IPS-20b (cell line): Measurements from ENCODE around the gene CHMP2A.

Experiments
- H3K27ac ChIP-seq: one replicate; pipeline ENCODE4 v1.5.1; 2013; ENCODE audit warnings: low read length
- H3K27me3 ChIP-seq: 2 replicates; pipeline ENCODE4 v1.6.1; 2013; ENCODE audit warnings: mild to moderate bottlenecking, low read length, inconsistent platforms; ENCODE audit not compliant: insufficient read depth
- H3K36me3 ChIP-seq: 2 replicates; pipeline ENCODE4 v1.6.1; 2013; ENCODE audit warnings: low read depth, mild to moderate bottlenecking, inconsistent platforms, low read length, moderate library complexity; ENCODE audit not compliant: insufficient read depth
- H3K4me1 ChIP-seq: 2 replicates; pipeline ENCODE4 v1.6.1; 2013; ENCODE audit warnings: mild to moderate bottlenecking, control low read depth, inconsistent platforms, low read length, moderate library complexity; ENCODE audit not compliant: insufficient read depth
- H3K4me3 ChIP-seq: 2 replicates; pipeline ENCODE4 v1.5.1; 2013; ENCODE audit warnings: mild to moderate bottlenecking, low read length, inconsistent platforms
- H3K9ac ChIP-seq: 2 replicates; pipeline ENCODE4 v1.6.1; 2013; ENCODE audit warnings: low read depth, mild to moderate bottlenecking, inconsistent platforms, low read length, moderate library complexity
- H3K9me3 ChIP-seq: 2 replicates; pipeline ENCODE4 v1.6.1; 2013; ENCODE audit warnings: mild to moderate bottlenecking, low read depth, low read length, inconsistent platforms; ENCODE audit not compliant: insufficient read depth

The CHMP2A gene

GRCh38 chr19:58575183-58576041, 20.5 kb upstream of the CHMP2A start:
- Histone ChIP-seq H3K27ac (peak overlapping the region; percentile 69), H3K4me1 (peaks cover 4% of the 10 kb centered on the region; the same call in 1 of the 2 replicates), H3K9me3 (no peaks in the 10 kb centered on the region), H3K36me3 (peaks cover 5% of the 10 kb centered on the region; the same call in 1 of the 2 replicates), H3K9ac (peak overlapping the region; percentile 87; the same call in 1 of the 2 replicates), H3K4me3 (peak overlapping the region; percentile 91), H3K27me3 (no peaks in the 10 kb centered on the region)

- H3K9ac ChIP-seq, result peak overlapping the region; percentile 63; the same call in 1 of the 2 replicates
- no peaks in the 10 kb centered on the region for H3K9me3 ChIP-seq
- H3K4me3 ChIP-seq, result peak overlapping the region; percentile 89
- no peak overlapping the region for H3K27ac ChIP-seq
- H3K36me3 ChIP-seq, result peaks cover 18% of the 10 kb centered on the region
- peaks cover 4% of the 10 kb centered on the region; the same call in 1 of the 2 replicates for H3K4me1 ChIP-seq
- no peaks in the 10 kb centered on the region for H3K27me3 ChIP-seq
Measured at GRCh38 chr19:58573658-58574164, 18.8 kb upstream of the CHMP2A start.

- H3K4me1 ChIP-seq, result peaks cover 4% of the 10 kb centered on the region; the same call in 1 of the 2 replicates
- H3K9me3 ChIP-seq, result no peaks in the 10 kb centered on the region
- H3K9ac ChIP-seq, result peak within 1 kb of the TSS; percentile 94
- H3K36me3 ChIP-seq, result peaks cover 22% of the 10 kb centered on the region
- peak within 1 kb of the TSS; percentile 89 for H3K4me3 ChIP-seq
- H3K27ac ChIP-seq, result peak within 1 kb of the TSS; percentile 95
- H3K27me3 ChIP-seq, result no peaks in the 10 kb centered on the region
Measured at GRCh38 chr19:58572818-58573657, 18.1 kb upstream of the CHMP2A start, which contains the start of gene MZF1. MZF1 (minus strand) TSS chr19:58573335; CDS start chr19:58571389, 1,946 bp downstream.

DNA sequence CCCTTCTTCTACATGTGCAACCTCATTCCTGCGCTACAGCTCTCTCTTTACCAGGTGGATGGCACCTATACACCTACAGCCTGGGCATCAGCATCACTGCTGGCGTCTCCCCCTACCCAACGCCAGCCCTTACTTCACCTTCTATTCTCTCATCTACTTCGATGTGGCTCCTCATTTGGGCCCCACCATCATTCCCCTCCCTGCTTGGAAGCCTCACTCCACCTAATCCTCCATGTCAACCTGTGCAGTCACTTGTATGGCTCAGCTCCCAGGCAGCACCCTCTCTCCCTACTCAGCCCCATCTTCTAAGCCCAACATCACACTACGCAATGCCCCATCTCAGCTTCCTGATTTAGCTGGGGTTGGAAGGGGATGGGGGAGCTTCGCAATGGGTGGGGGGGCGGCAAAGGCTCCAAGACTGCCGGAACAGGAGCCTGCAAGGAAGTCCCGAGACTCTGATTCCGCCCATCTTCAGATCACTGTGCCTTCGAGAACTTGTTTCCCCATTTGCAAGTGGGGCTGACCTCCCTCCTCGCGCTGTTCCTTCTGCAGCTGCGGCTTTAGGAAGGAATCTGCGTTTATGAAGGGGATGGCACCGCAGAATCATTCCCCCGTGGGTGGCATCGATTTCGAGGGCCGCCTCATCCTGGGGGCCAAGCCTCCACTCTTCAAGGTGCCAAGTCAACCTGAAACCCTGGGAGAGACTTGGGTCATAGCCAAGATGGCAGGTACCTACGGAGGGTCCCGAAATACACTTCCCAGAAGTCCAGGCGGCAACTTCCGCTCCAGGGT, 17.3 kb upstream of the CHMP2A start:
- peaks cover 4% of the 10 kb centered on the region; the same call in 1 of the 2 replicates for H3K4me1 ChIP-seq
- H3K9ac ChIP-seq, result peak overlapping the region; percentile 94; the same call in 1 of the 2 replicates
- H3K4me3 ChIP-seq, result peak overlapping the region; percentile 89
- H3K27ac ChIP-seq, result peak overlapping the region; percentile 78
- H3K27me3 ChIP-seq, result no peaks in the 10 kb centered on the region
- peaks cover 24% of the 10 kb centered on the region for H3K36me3 ChIP-seq
- H3K9me3 ChIP-seq, result no peaks in the 10 kb centered on the region

DNA sequence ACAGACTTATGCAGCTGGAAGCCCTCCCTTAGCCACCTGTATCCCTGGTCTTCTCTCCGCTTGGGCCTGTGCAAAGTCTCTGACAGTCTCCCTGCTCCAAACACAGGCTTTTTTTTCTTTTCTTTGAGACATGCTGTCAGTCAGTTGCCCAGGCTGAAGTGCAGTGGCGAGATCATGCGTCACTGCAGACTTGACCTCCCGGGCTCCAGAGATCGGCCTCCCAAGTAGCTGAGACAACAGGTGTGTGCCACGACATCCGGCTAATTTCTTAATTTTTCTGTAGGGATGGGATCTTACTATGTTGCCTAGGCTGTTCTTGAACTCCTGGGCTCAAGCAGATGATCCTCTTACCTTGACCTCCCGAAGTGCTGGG, 16.7 kb upstream of the CHMP2A start:
- Histone ChIP-seq H3K4me3 (no peak overlapping the region), H3K36me3 (peaks cover 26% of the 10 kb centered on the region), H3K27me3 (no peaks in the 10 kb centered on the region), H3K27ac (no peak overlapping the region), H3K9ac (no peak overlapping the region), H3K9me3 (no peaks in the 10 kb centered on the region), H3K4me1 (peaks cover 4% of the 10 kb centered on the region; the same call in 1 of the 2 replicates)

GRCh38 chr19:58570770-58571574, 16.1 kb upstream of the CHMP2A start:
- Histone ChIP-seq H3K4me1 (peaks cover 4% of the 10 kb centered on the region; the same call in 1 of the 2 replicates), H3K9me3 (no peaks in the 10 kb centered on the region), H3K27me3 (no peaks in the 10 kb centered on the region), H3K27ac (no peak overlapping the region), H3K36me3 (peaks cover 29% of the 10 kb centered on the region), H3K9ac (no peak overlapping the region), H3K4me3 (no peak overlapping the region)

- Histone ChIP-seq H3K36me3 (peaks cover 29% of the 10 kb centered on the region), H3K9ac (no peak overlapping the region), H3K9me3 (no peaks in the 10 kb centered on the region), H3K27ac (no peak overlapping the region), H3K27me3 (no peaks in the 10 kb centered on the region), H3K4me3 (no peak overlapping the region), H3K4me1 (peaks cover 4% of the 10 kb centered on the region; the same call in 1 of the 2 replicates)
Measured at GRCh38 chr19:58569943-58570670, 15.2 kb upstream of the CHMP2A start.

DNA sequence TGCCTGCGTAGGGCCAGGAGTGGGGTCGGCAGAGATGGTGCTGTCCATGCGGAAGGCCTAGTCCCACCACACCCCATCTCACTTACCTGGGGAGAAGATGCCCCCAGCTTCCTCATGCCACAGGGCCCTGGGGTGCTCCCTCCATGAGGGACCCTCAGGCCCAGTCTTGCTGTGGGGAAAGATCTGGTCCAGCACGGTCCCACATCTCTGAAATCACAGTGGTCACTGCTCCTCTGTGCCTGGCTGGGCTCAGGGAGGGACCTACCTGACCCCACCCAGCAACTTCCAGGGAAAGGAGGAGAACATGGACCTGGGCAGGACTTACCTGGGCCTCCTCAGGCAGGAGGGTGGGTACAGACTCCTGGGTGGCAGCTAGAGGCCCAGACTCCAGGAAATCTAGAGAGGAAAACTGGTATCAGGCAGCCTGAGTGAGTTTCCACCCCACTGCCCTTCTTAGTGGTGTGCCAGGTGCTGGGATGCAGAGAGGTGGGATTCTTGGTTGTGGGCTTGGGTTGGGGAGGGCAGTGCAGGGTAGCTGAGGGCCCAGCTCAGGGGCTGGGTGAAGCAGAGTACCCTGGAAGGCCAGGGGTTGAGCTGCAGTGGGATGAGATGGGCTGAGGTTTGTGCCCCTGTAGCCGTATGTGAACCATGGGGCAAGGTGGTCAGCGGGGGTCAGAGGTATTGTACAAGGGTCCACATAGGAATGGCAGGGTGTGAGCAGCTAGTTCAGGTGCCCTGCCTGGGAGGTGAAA, 14.5 kb upstream of the CHMP2A start:
- Histone ChIP-seq H3K27me3 (peaks cover 3% of the 10 kb centered on the region; the same call in 1 of the 2 replicates), H3K9ac (no peak overlapping the region), H3K4me1 (peaks cover 4% of the 10 kb centered on the region; the same call in 1 of the 2 replicates), H3K36me3 (peaks cover 29% of the 10 kb centered on the region), H3K27ac (no peak overlapping the region), H3K9me3 (no peaks in the 10 kb centered on the region), H3K4me3 (no peak overlapping the region)

GRCh38 chr19:58568453-58569130, 13.7 kb upstream of the CHMP2A start:
- peaks cover 29% of the 10 kb centered on the region for H3K36me3 ChIP-seq
- H3K27ac ChIP-seq, result no peak overlapping the region
- no peaks in the 10 kb centered on the region for H3K9me3 ChIP-seq
- no peak overlapping the region for H3K4me3 ChIP-seq
- H3K27me3 ChIP-seq, result peaks cover 9% of the 10 kb centered on the region
- H3K4me1 ChIP-seq, result peaks cover 4% of the 10 kb centered on the region; the same call in 1 of the 2 replicates
- no peak overlapping the region for H3K9ac ChIP-seq
